T-helper 1 cell treated with Interleukin-12 subunit alpha and Interleukin-12 subunit beta and Interleukin-4 antibody, amounts not matched to agents 30 ng/mL and 1 ng/mL, for 36 hours (primary cell): ENCODE results near the gene LY6G6C. TPM values are rescaled to one million over a fixed set of nuclear protein-coding genes. Genes with fewer than 3 reads are reported as not detected.

Source experiments
- intact Hi-C: fragments of 100-400 bp; cut with micrococcal nuclease; formaldehyde crosslinking; loops from one replicate; pipeline ENCODE4 v1.15.1; 2024
- total RNA-seq: library from RNA; stranded (reverse); gene quantifications from 2 replicates; pipeline ENCODE4 v1.2.3, GENCODE V29; 2022

The LY6G6C gene, protein sequence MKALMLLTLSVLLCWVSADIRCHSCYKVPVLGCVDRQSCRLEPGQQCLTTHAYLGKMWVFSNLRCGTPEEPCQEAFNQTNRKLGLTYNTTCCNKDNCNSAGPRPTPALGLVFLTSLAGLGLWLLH
- 0.41 TPM in 1 of 2 replicates, not detected in the other for total RNA-seq

GRCh38 chr6:31721351-31722020 lies at the start of gene LY6G6C:
LY6G6C (minus strand) TSS chr6:31721746; CDS start chr6:31721679, 67 bp downstream.
- intact Hi-C loops = no loop called here

GRCh38 chr6:31770860-31771259 lies 49.3 kb upstream of the LY6G6C start:
- intact Hi-C loops = loop anchor here (5.0 kb wide), 1 partner anchor 36 kb away; the partner anchor contains the start of gene LSM2

DNA sequence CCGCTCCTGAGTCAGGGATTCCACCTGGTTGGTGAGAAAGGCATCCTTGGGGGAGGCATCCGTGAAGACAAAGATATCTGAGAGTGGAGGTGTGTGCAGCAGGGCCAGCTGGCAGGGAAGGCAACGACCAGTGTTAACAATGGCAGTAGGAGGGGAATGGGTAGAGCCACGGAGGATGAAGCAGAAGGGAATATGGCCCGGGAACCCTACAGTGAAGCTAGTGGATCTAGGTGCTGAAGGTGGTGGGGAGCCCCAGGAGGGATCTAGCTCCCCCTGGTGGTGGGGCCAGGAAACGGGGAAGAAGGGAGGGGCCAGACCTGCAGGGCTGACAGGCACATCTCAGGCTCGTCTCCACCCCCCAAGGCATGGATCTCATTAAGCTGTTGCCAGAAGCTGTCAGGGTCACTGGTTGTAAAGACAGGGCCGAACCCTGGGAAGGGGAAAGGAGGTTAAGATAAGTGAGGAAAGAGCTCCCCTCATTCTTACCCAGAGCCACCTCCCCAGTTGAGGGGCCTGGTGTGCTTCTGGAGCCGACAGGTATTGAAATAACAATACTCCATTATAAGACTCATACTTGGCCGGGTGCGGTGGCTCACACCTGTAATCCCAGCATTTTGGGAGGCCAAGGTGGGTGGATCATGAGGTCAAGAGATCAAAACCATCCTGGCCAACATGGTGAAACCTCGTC lies 48.3 kb upstream of the LY6G6C start:
- intact Hi-C loops = loop anchor here (1.0 to 5.0 kb wide), 5 partner anchors 31 to 89 kb away; partner anchors contain the start of genes DDAH2, HSPA1B, LSM2 and LY6G5C

DNA sequence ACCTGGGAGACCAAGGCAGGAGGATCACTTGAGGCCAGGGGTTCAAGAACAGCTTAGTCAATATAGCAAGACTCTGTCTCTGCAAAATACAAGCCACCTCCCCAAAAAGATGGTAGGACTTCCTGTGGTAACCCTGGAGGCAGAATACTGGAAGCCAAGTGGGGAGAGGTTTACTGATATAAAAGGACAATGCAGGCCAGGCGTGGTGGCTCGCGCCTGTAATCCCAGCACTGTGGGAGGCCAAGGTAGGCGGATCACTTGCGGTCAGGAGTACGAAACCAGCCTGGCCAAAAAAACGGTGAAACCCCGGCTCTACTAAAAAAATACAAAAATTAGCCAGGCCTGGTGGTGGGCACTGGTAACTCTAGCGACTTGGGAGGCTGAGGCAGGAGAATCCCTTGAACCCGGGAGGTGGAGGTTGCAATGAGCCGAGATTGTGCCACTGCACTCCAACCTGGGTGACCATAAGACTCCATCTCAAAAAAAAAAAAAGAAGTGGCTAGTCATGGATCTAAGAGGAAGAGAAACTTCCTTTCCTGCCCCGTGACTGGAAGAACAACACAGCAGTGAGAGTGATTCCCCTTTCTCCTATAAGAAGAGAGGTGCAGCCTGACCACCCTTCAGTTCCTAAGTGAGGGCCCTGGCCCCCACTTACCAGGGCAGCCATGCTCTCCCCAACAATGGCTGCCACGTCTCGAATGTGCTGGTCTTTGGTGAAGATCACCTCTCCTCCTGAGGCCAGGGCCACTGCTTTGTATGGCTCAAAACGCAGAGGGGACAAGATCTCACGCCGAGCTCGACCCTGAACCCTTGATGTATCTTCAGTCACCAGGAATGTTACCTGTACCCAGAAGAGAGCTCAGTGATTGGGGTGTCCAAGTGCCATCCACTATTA lies 47.1 kb upstream of the LY6G6C start:
- intact Hi-C loops = loop anchor here (1.0 to 2.0 kb wide), 4 partner anchors 30 to 87 kb away; partner anchors contain the start of genes DDAH2, HSPA1B and LY6G5C

DNA sequence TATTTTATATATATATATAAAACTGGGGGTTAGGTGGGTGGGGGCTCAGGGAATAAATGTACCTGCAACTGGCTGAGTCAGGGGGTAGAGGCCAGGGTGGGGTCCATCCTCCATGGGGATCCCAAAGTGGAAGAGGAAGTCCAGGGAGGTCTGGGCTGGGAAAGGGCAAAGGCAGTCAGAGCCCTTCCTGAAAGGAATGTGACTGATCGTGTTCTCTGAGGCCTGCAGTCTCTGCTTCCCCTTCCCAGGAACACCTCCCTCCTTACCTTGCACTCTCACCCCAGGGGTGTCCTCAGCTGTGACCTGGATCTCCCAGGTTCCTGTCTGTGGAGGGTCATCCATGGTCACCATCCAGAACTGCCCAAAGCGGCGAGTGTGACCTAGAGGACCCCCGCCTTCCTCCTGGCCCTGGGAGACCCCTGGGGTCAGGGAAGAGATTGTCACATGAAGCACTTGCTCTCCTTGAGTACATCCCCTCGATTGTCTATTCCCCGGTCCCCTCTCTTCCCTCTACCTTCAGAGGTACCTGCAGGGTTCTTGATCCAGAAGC lies 45.6 kb upstream of the LY6G6C start:
- intact Hi-C loops = no loop called here

GRCh38 chr6:31765910-31766794 lies 44.6 kb upstream of the LY6G6C start:
- intact Hi-C loops = no loop called here

DNA sequence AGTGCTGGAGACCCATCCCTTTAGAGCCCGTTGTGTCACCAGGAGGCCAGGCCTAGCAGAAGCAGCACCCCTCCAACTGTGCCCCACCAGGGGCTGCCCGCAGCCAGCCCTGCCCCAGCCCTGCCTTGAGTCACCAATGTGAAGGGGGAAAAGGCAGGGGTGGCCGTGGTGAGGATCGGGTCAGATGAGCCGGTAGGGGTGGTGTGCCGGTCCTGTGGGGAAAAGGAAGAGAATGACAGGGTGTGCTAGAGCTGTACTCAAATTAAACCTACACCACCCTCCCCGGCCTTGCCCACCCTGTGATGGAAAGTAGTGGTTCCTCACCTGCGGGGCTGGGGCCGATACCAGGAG lies 44.0 kb upstream of the LY6G6C start:
- intact Hi-C loops = no loop called here

GRCh38 chr6:31764198-31764597 lies 42.7 kb upstream of the LY6G6C start:
- intact Hi-C loops = no loop called here

- intact Hi-C loops = no loop called here
These were observed 42.0 kb upstream of the LY6G6C start for GRCh38 chr6:31763619-31763940.

DNA sequence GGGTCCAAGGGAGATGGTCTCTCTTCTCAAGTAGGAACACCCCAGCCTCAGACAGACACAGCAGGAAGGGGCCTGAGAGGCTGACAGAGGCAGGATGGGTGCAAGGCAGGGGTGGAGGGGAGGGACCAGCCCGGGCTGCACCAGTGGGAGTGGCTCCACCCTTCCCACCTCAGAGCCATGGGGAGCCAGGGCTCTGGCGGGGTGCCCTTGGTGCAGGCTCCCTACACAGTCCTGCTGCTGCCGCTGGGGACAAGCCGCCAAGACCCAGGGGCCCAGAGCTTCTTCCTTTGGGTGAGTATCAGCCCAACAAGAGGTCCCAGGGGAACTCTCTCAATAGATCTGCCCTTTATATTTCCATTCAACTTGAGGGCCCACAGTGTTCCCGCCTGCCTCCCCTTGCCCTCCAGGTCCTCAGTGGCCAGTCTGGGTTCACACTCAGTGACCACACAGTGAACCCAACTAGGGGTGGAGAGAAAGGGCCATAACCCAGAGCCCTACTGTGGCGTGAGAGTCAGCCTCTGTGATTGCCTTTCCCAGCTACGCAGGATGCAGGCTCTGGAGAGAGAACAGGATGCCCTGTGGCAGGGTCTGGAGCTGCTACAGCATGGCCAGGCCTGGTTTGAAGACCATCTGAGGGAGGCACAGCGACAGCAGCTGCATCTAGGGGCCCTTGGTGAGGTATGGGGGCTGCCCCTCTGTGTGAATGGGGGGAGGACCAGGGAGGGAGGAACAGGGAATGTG lies 41.5 kb upstream of the LY6G6C start:
- intact Hi-C loops = no loop called here

DNA sequence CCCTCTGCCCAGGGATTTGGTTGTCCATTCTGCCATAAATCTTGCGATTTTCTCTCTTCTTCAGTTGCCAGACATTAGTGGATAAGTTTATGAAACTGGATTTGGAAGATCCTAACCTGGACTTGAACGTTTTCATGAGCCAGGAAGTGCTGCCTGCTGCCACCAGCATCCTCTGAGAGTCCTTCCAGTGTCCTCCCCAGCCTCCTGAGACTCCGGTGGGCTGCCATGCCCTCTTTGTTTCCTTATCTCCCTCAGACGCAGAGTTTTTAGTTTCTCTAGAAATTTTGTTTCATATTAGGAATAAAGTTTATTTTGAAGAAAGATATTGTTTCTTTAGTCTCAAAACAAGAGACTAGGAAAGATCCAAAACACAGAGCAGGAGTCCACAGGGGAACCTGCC lies 40.8 kb upstream of the LY6G6C start, which contains the start of gene SAPCD1:
TSS of gene SAPCD1 (plus strand) at position 301 of the 400 bp plus-strand sequence. CDS start 399 bp downstream, outside the sequence.
- intact Hi-C loops = no loop called here

DNA sequence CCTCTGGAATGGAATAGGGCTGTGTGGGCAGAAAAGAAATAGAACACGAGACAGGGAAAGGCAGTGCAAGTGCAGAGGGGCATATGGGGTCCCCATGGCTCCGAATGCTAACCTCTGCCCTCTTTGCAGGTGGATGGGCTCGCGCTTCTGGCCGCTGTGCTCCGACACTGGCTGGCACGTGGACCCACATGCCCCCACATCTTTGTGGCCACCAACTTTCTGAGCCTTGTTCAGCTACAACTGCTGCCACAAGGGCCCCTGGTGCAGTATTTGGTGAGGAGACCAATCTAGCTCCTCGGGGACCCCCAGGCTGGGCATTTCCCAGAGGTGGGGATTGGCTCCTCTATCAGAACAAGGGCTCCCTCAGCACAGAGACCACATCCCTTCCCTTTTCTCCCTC lies 39.8 kb upstream of the LY6G6C start:
- intact Hi-C loops = no loop called here

GRCh38 chr6:31760790-31761189 lies 39.2 kb upstream of the LY6G6C start:
- intact Hi-C loops = no loop called here

DNA sequence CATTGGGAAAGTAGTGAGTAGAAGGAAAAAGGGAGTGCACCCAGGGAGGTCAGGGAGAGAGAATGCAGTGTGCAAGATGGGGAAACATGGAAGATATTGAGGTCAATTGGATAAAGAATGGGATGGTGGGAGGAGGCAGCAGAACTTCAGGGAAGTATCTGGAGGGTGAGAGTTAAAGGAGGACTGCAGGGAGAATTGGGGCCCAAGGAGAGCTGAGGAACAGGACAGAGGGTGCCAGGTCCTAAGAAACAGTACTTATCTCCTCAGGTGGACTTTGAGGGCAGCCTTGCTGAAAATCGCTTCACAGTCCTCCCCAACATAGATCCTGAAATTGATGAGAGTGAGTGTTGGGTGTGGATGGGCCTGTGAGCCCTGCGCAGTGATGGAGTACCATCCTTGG lies 36.7 kb upstream of the LY6G6C start:
- intact Hi-C loops = no loop called here

DNA sequence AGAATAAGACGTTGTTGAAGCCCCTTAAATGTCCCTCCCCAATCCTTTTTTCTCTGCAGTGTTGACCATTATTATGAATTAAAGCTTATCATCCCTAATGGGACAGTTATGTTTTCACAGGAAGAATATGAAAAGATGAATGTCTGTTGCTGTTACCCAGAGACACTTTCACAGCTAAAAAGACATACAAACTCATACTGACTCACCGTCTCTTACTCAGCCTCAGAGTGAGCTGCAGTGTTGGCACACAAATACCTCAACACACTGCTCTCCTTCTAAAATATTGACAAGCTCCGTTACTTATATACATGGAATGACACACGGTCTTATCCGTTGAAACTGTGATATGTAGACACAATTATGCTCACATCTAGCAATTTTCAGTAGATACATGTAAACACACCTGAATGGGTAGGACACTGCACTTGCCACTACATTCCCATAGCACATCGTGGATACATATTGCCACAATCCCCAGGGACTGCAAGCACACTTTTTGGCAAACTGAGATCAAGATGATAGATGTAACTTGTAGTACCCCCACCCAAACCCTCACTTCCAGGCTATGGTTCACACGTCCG lies 31.3 kb upstream of the LY6G6C start:
- intact Hi-C loops = no loop called here

DNA sequence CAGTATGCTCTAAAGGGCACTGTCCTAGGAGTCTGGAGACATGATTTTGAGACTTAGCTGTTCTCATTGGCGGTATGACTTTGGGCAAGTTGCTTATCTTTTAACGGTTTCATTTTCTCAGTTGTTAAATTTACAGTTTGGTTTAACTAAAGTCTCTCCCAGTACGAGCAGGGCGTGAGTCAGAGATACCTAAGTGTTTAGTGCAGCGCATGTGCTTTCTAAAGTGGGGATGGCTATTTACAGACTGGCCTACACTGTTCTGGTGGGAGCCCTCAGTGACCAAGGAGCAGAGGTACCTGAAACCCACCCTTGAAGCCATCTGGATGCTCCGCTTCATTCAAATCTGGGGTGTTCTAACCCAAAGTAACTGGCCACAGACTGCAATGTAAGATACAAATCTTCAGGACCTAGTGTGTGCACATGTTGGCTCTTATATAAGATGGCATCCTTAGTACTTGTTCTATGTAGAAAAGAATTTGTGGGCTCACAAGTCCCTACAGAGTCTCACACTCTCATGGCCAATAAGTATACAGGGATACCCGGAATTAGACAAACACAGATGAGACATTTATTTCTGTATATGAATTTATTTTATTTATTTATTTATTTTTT lies 29.0 kb upstream of the LY6G6C start:
- intact Hi-C loops = no loop called here

- intact Hi-C loops = no loop called here
These were observed 27.9 kb upstream of the LY6G6C start for GRCh38 chr6:31749301-31750036.

- intact Hi-C loops = no loop called here
These were observed 22.9 kb upstream of the LY6G6C start for GRCh38 chr6:31744422-31744821.
